Measurements from ENCODE around the gene SHMT2. TPM values are rescaled to one million over a fixed set of nuclear protein-coding genes. Genes with fewer than 3 reads are reported as not detected.

SHMT2 gene
- total RNA-seq, 1 experiment from 2014 or later, result 297 TPM

GRCh38 chr12:57194253-57194652 lies 35.3 kb upstream of the SHMT2 start (continued):
- no peak for TF ChIP-seq PRRX2 (CRISPR knock-in tag; IDR thresholded peaks at IDR 0.05)
- no peak for TF ChIP-seq KAT7 (CRISPR knock-in tag; IDR thresholded peaks at IDR 0.05; ENCODE audit: borderline replicate concordance)
- no peak for TF ChIP-seq MLX (CRISPR knock-in tag; IDR thresholded peaks at IDR 0.05)
- no peak for TF ChIP-seq ZNF317 (CRISPR knock-in tag; IDR thresholded peaks at IDR 0.05; ENCODE audit: borderline replicate concordance, low read depth)
- TF ChIP-seq, protein P1, sequence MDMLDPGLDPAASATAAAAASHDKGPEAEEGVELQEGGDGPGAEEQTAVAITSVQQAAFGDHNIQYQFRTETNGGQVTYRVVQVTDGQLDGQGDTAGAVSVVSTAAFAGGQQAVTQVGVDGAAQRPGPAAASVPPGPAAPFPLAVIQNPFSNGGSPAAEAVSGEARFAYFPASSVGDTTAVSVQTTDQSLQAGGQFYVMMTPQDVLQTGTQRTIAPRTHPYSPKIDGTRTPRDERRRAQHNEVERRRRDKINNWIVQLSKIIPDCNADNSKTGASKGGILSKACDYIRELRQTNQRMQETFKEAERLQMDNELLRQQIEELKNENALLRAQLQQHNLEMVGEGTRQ (CRISPR knock-in tag; IDR thresholded peaks at IDR 0.05), result no peak
- TF ChIP-seq, protein P2, sequence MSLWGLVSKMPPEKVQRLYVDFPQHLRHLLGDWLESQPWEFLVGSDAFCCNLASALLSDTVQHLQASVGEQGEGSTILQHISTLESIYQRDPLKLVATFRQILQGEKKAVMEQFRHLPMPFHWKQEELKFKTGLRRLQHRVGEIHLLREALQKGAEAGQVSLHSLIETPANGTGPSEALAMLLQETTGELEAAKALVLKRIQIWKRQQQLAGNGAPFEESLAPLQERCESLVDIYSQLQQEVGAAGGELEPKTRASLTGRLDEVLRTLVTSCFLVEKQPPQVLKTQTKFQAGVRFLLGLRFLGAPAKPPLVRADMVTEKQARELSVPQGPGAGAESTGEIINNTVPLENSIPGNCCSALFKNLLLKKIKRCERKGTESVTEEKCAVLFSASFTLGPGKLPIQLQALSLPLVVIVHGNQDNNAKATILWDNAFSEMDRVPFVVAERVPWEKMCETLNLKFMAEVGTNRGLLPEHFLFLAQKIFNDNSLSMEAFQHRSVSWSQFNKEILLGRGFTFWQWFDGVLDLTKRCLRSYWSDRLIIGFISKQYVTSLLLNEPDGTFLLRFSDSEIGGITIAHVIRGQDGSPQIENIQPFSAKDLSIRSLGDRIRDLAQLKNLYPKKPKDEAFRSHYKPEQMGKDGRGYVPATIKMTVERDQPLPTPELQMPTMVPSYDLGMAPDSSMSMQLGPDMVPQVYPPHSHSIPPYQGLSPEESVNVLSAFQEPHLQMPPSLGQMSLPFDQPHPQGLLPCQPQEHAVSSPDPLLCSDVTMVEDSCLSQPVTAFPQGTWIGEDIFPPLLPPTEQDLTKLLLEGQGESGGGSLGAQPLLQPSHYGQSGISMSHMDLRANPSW (CRISPR knock-in tag; conservative IDR thresholded peaks at IDR 0.05; ENCODE audit: low read depth), result no peak
- no peak for TF ChIP-seq RORB (CRISPR knock-in tag; IDR thresholded peaks at IDR 0.05)
- TF ChIP-seq, protein P3, sequence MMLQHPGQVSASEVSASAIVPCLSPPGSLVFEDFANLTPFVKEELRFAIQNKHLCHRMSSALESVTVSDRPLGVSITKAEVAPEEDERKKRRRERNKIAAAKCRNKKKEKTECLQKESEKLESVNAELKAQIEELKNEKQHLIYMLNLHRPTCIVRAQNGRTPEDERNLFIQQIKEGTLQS (CRISPR knock-in tag; conservative IDR thresholded peaks at IDR 0.05), result no peak
- TF ChIP-seq NR2C2 (CRISPR knock-in tag; IDR thresholded peaks at IDR 0.05), result no peak
- no peak for TF ChIP-seq ETV6 (CRISPR knock-in tag; IDR thresholded peaks at IDR 0.05)

DNA sequence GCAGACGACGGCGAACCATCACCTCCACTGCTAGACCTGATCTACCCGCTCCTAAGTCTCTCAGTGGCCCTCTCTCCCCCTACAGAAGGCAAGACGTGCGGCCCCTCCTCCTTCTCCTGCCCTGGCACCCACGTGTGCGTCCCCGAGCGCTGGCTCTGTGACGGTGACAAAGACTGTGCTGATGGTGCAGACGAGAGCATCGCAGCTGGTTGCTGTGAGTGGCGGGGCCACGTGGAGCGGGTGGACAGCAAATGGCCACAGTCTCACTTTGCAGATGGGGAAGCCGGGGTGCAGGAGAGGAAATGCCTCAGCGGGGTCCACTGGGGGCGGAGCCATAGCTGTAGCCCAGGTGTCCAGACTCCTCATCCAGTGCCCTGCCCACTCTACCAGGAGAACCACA lies 34.3 kb upstream of the SHMT2 start:
- Mint-ChIP-seq H3K4me1 (no peaks in the 10 kb centered on the region), H3K27ac (no peak overlapping the region), H3K27me3 (ENCODE audit: low read depth) (no peaks in the 10 kb centered on the region), H3K4me3 (no peak overlapping the region), H3K36me3 (peaks cover 70% of the 10 kb centered on the region), H3K9me3 (peaks cover 5% of the 10 kb centered on the region; the same call in 1 of the 2 replicates)
- no peak for DNase-seq (ENCODE audit: low spot score)
- CTCF ChIA-PET, result interaction anchor here (1.0 kb wide), 1 partner anchor 48 kb away, joined by 6 read pairs; no protein-coding TSS in a partner anchor
- POLR2A ChIA-PET, result no interaction called here
- no peak for ATAC-seq
- no peak for TF ChIP-seq JUN (CRISPR knock-in tag; IDR thresholded peaks at IDR 0.05)

GRCh38 chr12:57195611-57196371 lies 33.7 kb upstream of the SHMT2 start:
- ATAC-seq (no peak), DNase-seq (ENCODE audit: low spot score) (no peak)
- H3K27me3 Mint-ChIP-seq (ENCODE audit: low read depth), result no peaks in the 10 kb centered on the region
- no peak overlapping the region for H3K4me3 Mint-ChIP-seq
- no peaks in the 10 kb centered on the region for H3K4me1 Mint-ChIP-seq
- ChIA-PET POLR2A (no interaction called here), CTCF (interaction anchor here (1.0 to 2.5 kb wide), 2 partner anchors 20 to 47 kb away, joined by 6 to 9 read pairs; no protein-coding TSS in a partner anchor)
- peaks cover 5% of the 10 kb centered on the region; the same call in 1 of the 2 replicates for H3K9me3 Mint-ChIP-seq
- no peak overlapping the region for H3K27ac Mint-ChIP-seq
- peaks cover 68% of the 10 kb centered on the region for H3K36me3 Mint-ChIP-seq
- TF ChIP-seq, protein P4, sequence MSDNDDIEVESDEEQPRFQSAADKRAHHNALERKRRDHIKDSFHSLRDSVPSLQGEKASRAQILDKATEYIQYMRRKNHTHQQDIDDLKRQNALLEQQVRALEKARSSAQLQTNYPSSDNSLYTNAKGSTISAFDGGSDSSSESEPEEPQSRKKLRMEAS (CRISPR knock-in tag; IDR thresholded peaks at IDR 0.05), result no peak
- TF ChIP-seq ZNF671 (CRISPR knock-in tag; IDR thresholded peaks at IDR 0.05), result no peak
- TF ChIP-seq AFF4 (CRISPR knock-in tag; IDR thresholded peaks at IDR 0.05; ENCODE audit: borderline replicate concordance), result no peak
- no peak for TF ChIP-seq ZNF416 (CRISPR knock-in tag; IDR thresholded peaks at IDR 0.05)
